HepG2 (cell line): ENCODE measurements around the gene SGIP1. TPM values are rescaled to one million over a fixed set of nuclear protein-coding genes. Genes with fewer than 3 reads are reported as not detected.

Experiments
- CBX2 ChIP-seq, 2 experiments: fragments of 200-600 bp in 1 of 2; sonication (generic); formaldehyde crosslinking in 1 of 2; IDR thresholded peaks; 2 replicates each; pipeline versions ENCODE4 v1.7.0 to v1.8.1; 2018 to 2022; ENCODE audit warnings: low read depth in 2 of 2, low read length in 1 of 2, mild to moderate bottlenecking in 1 of 2, missing genetic modification reagents in 1 of 2
- DPF2 ChIP-seq: sonication (generic); formaldehyde crosslinking; IDR thresholded peaks from 2 replicates; pipeline ENCODE4 v1.4.0; 2020; ENCODE audit warnings: mild to moderate bottlenecking, low read depth, missing genetic modification reagents, borderline replicate concordance
- ERF ChIP-seq: IDR thresholded peaks from 2 replicates; pipeline ENCODE4 v1.6.1; 2018; ENCODE audit warnings: missing biosample characterization, missing genetic modification reagents
- HNRNPL ChIP-seq: fragments of 200-400 bp; formaldehyde crosslinking; IDR thresholded peaks from 2 replicates; pipeline ENCODE4 v1.6.1; 2017; ENCODE audit warnings: mild to moderate bottlenecking, low read depth, low read length
- ISX ChIP-seq: sonication (generic); formaldehyde crosslinking; conservative IDR thresholded peaks from 2 replicates; pipeline ENCODE4 v1.5.0; 2020; ENCODE audit warnings: missing genetic modification reagents
- MAFK ChIP-seq, 2 experiments: IDR thresholded peaks in 1 of 2; conservative IDR thresholded peaks in 1 of 2; 2 replicates each; pipeline ENCODE4 v1.6.1; 2011; ENCODE audit warnings: improper control_type of control experiment in 2 of 2, low read length in 2 of 2
- REPIN1 ChIP-seq: sonication (generic); formaldehyde crosslinking; IDR thresholded peaks from 2 replicates; pipeline ENCODE4 v1.8.0; 2022; ENCODE audit warnings: missing genetic modification reagents, low read depth, mild to moderate bottlenecking, borderline replicate concordance
- SYNCRIP ChIP-seq: fragments of 200-400 bp; formaldehyde crosslinking; IDR thresholded peaks from 2 replicates; pipeline ENCODE4 v1.6.1; 2018; ENCODE audit warnings: mild to moderate bottlenecking, low read depth, low read length; ENCODE audit not compliant: insufficient read depth
- ZNF570 ChIP-seq: sonication (generic); formaldehyde crosslinking; IDR thresholded peaks from 2 replicates; pipeline ENCODE4 v1.4.0; 2020; ENCODE audit warnings: mild to moderate bottlenecking, missing genetic modification reagents, borderline replicate concordance
- polyA plus RNA-seq, 8 experiments: library from polyadenylated mRNA; depleted of rRNA in 3 of 8; stranded (reverse) in 7 of 8; unstranded in 1 of 8; fragments of >200 nt; fragmentation: Illumina TruSeq in 4 of 8; extraction: Trizol in 4 of 8; gene quantifications; 2 replicates each; pipeline versions ENCODE4 v1.2.1 to v1.2.3, GENCODE V29; 2011 to 2016; ENCODE audit warnings: low read depth in 4 of 8, missing spikeins in 1 of 8, mixed read lengths in 1 of 8; ENCODE audit not compliant: insufficient read depth in 1 of 8
- total RNA-seq, 5 experiments: library from RNA; depleted of rRNA; stranded (reverse); fragments of >200 nt; fragmentation: Illumina TruSeq; extraction: Trizol; gene quantifications; 2 replicates each; pipeline ENCODE4 v1.2.3, GENCODE V29; 2016; ENCODE audit warnings: low read depth in 1 of 5
- TF ChIP-seq, protein P1 (sequence below): sonication (generic); formaldehyde crosslinking; IDR thresholded peaks from 2 replicates; pipeline ENCODE4 v1.9.0; 2021; ENCODE audit warnings: mild to moderate bottlenecking, missing genetic modification reagents
- TF ChIP-seq, protein P2 (sequence below): fragments of 450-650 bp; IDR thresholded peaks from 2 replicates; pipeline ENCODE4 v1.6.1; 2017
- TF ChIP-seq, protein P3 (sequence below): sonication (generic); formaldehyde crosslinking; IDR thresholded peaks from 2 replicates; pipeline ENCODE4 v1.5.1; 2020; ENCODE audit warnings: missing genetic modification reagents, mild to moderate bottlenecking, borderline replicate concordance

SGIP1 gene
- total and polyA plus RNA-seq, 2 of the 13 experiments (the other 11 are each of a cell fraction or from before 2014, with no cell fraction given), result not detected

DNA sequence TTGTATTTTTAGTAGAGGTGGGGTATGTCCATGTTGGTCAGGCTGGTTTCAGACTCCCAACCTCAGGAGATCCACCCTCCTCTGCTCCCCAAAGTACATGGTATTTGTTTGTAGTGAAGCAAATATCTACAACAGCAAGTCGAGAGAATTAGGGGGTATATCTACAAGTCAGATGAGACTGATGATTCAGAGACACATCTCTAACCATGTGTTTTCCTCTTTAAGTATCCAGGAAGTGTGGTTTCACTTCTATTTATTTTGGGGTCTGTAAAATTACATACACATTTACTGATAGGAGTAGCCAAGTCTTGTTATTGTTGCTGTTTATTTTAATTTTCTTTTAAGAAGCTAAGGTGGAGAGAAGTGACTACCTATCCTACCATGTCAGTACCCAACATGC lies 44.9 kb downstream of the SGIP1 start (continued):
- TF ChIP-seq, protein P1, sequence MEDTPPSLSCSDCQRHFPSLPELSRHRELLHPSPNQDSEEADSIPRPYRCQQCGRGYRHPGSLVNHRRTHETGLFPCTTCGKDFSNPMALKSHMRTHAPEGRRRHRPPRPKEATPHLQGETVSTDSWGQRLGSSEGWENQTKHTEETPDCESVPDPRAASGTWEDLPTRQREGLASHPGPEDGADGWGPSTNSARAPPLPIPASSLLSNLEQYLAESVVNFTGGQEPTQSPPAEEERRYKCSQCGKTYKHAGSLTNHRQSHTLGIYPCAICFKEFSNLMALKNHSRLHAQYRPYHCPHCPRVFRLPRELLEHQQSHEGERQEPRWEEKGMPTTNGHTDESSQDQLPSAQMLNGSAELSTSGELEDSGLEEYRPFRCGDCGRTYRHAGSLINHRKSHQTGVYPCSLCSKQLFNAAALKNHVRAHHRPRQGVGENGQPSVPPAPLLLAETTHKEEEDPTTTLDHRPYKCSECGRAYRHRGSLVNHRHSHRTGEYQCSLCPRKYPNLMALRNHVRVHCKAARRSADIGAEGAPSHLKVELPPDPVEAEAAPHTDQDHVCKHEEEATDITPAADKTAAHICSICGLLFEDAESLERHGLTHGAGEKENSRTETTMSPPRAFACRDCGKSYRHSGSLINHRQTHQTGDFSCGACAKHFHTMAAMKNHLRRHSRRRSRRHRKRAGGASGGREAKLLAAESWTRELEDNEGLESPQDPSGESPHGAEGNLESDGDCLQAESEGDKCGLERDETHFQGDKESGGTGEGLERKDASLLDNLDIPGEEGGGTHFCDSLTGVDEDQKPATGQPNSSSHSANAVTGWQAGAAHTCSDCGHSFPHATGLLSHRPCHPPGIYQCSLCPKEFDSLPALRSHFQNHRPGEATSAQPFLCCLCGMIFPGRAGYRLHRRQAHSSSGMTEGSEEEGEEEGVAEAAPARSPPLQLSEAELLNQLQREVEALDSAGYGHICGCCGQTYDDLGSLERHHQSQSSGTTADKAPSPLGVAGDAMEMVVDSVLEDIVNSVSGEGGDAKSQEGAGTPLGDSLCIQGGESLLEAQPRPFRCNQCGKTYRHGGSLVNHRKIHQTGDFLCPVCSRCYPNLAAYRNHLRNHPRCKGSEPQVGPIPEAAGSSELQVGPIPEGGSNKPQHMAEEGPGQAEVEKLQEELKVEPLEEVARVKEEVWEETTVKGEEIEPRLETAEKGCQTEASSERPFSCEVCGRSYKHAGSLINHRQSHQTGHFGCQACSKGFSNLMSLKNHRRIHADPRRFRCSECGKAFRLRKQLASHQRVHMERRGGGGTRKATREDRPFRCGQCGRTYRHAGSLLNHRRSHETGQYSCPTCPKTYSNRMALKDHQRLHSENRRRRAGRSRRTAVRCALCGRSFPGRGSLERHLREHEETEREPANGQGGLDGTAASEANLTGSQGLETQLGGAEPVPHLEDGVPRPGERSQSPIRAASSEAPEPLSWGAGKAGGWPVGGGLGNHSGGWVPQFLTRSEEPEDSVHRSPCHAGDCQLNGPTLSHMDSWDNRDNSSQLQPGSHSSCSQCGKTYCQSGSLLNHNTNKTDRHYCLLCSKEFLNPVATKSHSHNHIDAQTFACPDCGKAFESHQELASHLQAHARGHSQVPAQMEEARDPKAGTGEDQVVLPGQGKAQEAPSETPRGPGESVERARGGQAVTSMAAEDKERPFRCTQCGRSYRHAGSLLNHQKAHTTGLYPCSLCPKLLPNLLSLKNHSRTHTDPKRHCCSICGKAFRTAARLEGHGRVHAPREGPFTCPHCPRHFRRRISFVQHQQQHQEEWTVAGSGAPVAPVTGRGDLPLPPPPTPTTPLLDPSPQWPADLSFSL (CRISPR knock-in tag), result no peak
- no peak for TF ChIP-seq REPIN1 (CRISPR knock-in tag)
- TF ChIP-seq CBX2 (IDR thresholded peaks at IDR 0.05; ENCODE audit: low read depth, low read length), result no peak
- TF ChIP-seq CBX2 (CRISPR knock-in tag; IDR thresholded peaks at IDR 0.05; ENCODE audit: low read depth), result no peak
- TF ChIP-seq, protein P2, sequence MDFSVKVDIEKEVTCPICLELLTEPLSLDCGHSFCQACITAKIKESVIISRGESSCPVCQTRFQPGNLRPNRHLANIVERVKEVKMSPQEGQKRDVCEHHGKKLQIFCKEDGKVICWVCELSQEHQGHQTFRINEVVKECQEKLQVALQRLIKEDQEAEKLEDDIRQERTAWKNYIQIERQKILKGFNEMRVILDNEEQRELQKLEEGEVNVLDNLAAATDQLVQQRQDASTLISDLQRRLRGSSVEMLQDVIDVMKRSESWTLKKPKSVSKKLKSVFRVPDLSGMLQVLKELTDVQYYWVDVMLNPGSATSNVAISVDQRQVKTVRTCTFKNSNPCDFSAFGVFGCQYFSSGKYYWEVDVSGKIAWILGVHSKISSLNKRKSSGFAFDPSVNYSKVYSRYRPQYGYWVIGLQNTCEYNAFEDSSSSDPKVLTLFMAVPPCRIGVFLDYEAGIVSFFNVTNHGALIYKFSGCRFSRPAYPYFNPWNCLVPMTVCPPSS, result no peak
- no peak for TF ChIP-seq SYNCRIP
- TF ChIP-seq ISX (CRISPR knock-in tag), result no peak
- TF ChIP-seq ERF, result no peak
- no peak for TF ChIP-seq MAFK (conservative IDR thresholded peaks at IDR 0.05 in 1 of 2, IDR thresholded peaks at IDR 0.05 in 1 of 2; ENCODE audit: low read length in 2 of 2)
- TF ChIP-seq ZNF570 (CRISPR knock-in tag), result no peak
- TF ChIP-seq, protein P3, sequence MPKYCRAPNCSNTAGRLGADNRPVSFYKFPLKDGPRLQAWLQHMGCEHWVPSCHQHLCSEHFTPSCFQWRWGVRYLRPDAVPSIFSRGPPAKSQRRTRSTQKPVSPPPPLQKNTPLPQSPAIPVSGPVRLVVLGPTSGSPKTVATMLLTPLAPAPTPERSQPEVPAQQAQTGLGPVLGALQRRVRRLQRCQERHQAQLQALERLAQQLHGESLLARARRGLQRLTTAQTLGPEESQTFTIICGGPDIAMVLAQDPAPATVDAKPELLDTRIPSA, result no peak
- TF ChIP-seq HNRNPL, result no peak
- TF ChIP-seq DPF2, result no peak
